ENCODE results near the gene FBLN2.

DNA sequence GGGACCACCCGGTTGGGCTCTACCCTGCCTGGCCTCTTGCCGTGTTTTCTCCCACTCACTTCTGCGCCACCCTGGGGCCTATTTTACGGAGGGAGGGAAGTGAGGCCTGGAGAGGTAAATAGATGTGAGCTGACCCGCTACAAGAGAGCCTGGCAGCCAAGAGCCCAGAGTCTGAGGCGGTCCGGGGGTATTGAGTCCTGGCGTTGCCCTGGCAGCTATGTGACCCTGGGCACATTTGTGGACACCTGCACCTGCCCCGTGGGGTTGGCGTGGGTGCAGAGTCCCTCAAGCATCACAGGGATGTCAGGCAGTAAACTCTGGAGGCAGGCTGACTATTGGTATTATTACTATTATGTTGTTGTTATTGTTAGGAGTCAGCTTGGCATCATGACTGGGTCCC, 85.7 kb downstream of the FBLN2 start:
- no peak for TF ChIP-seq ELK4 (CRISPR knock-in tag; IDR thresholded peaks at IDR 0.05; ENCODE audit: borderline replicate concordance)
- TF ChIP-seq EHMT2 (IDR thresholded peaks at IDR 0.05; ENCODE audit: borderline replicate concordance, low read depth, low read length) = no peak
- no peak for TF ChIP-seq POLR2A (IDR thresholded peaks at IDR 0.05; ENCODE audit: insufficient read depth in 1 of 2, low read depth in 2 of 2, low read length in 2 of 2)
- no peak for TF ChIP-seq CHCHD3 (CRISPR knock-in tag; IDR thresholded peaks at IDR 0.05)
- TF ChIP-seq ZNF383 (CRISPR knock-in tag; IDR thresholded peaks at IDR 0.05; ENCODE audit: borderline replicate concordance) = no peak

Data from HepG2 (cell line).